ENCODE data around the gene YIPF2.

Gene YIPF2

GRCh38 chr19:10916602-10917001 lies 11.8 kb downstream of the YIPF2 start:
- intact Hi-C loops (cut with DNase I), result no loop called here

GRCh38 chr19:10915130-10916091 lies 13.0 kb downstream of the YIPF2 start:
- no peak for DNase-seq
- intact Hi-C loops (cut with DNase I), result no loop called here

More at GRCh38 chr19:10916602-10917001, 11.8 kb downstream of the YIPF2 start:
- DNase-seq, result no peak

GRCh38 chr19:10913716-10914340 lies 14.6 kb downstream of the YIPF2 start:
- DNase-seq, result no peak
- intact Hi-C loops (cut with DNase I), result no loop called here

- no peak for DNase-seq
- intact Hi-C loops (cut with DNase I), result no loop called here
These were observed 15.8 kb downstream of the YIPF2 start for GRCh38 chr19:10912619-10913018.

- intact Hi-C loops (cut with DNase I), result no loop called here
These were observed 16.7 kb downstream of the YIPF2 start for GRCh38 chr19:10911579-10912363.

GRCh38 chr19:10908380-10908960 lies 20.0 kb downstream of the YIPF2 start:
- intact Hi-C loops (cut with DNase I), result no loop called here

More at GRCh38 chr19:10911579-10912363, 16.7 kb downstream of the YIPF2 start:
- peak in 10 of 42 donors; percentile 38 to 78 (median 53) for DNase-seq

GRCh38 chr19:10907925-10908324 lies 20.5 kb downstream of the YIPF2 start:
- intact Hi-C loops (cut with DNase I), result no loop called here
- no peak for DNase-seq

More at GRCh38 chr19:10908380-10908960, 20.0 kb downstream of the YIPF2 start:
- DNase-seq, result no peak

GRCh38 chr19:10899151-10899653 lies 29.2 kb downstream of the YIPF2 start:
- intact Hi-C loops (cut with DNase I), result no loop called here
- DNase-seq, result peak in 16 of 42 donors; percentile 19 to 54 (median 32)

GRCh38 chr19:10898633-10899032 lies 29.8 kb downstream of the YIPF2 start:
- intact Hi-C loops (cut with DNase I), result no loop called here
- no peak for DNase-seq

- DNase-seq, result peak in 13 of 42 donors; percentile 32 to 76 (median 47)
- intact Hi-C loops (cut with DNase I), result no loop called here
These were observed 31.4 kb downstream of the YIPF2 start for GRCh38 chr19:10896851-10897526.

GRCh38 chr19:10895920-10896319 lies 32.5 kb downstream of the YIPF2 start:
- DNase-seq, result no peak
- intact Hi-C loops (cut with DNase I), result no loop called here

- intact Hi-C loops (cut with DNase I), result no loop called here
These were observed 33.1 kb downstream of the YIPF2 start for GRCh38 chr19:10895363-10895762.

GRCh38 chr19:10894911-10895213 lies 33.6 kb downstream of the YIPF2 start:
- no peak for DNase-seq
- intact Hi-C loops (cut with DNase I), result no loop called here

More at GRCh38 chr19:10895363-10895762, 33.1 kb downstream of the YIPF2 start:
- DNase-seq, result no peak

GRCh38 chr19:10892256-10892655 lies 36.2 kb downstream of the YIPF2 start:
- no peak for DNase-seq
- intact Hi-C loops (cut with DNase I), result no loop called here

GRCh38 chr19:10891405-10892086 lies 36.9 kb downstream of the YIPF2 start:
- DNase-seq, result peak in 9 of 42 donors; percentile 11 to 59 (median 26)
- intact Hi-C loops (cut with DNase I), result no loop called here

- DNase-seq, result no peak
- intact Hi-C loops (cut with DNase I), result no loop called here
These were observed 38.6 kb downstream of the YIPF2 start for GRCh38 chr19:10889880-10890279.

GRCh38 chr19:10888421-10888866 lies 40.0 kb downstream of the YIPF2 start:
- peak in 4 of 42 donors; percentile 24 to 51 (median 40) for DNase-seq
- intact Hi-C loops (cut with DNase I), result no loop called here

Data from head of caudate nucleus (tissue), 42 donors.